HG02610 (cell line): ENCODE measurements around the gene MIPOL1.
"Not testable (repeated sequence)": the region's sequence is repeated elsewhere in the genome, so short reads cannot be mapped to it uniquely, and the experiment has no call there.

ENCODE experiments used
- ATAC-seq: cut with Tn5 transposase; IDR thresholded peaks from one replicate; pipeline ENCODE4 v1.9.1; 2021; ENCODE audit warnings: mild to moderate bottlenecking, moderate library complexity; ENCODE audit not compliant: unreplicated experiment

MIPOL1 gene

GRCh38 chr14:37278636-37279538 lies 81.2 kb downstream of the MIPOL1 start:
- ATAC-seq = no peak

- ATAC-seq = no peak
Observed at GRCh38 chr14:37279818-37280217, 82.1 kb downstream of the MIPOL1 start.

- no peak for ATAC-seq
Observed at GRCh38 chr14:37284760-37285159, 87.0 kb downstream of the MIPOL1 start.

- ATAC-seq = no peak
Observed at GRCh38 chr14:37285220-37285619, 87.5 kb downstream of the MIPOL1 start.

GRCh38 chr14:37289688-37290087 lies 92.0 kb downstream of the MIPOL1 start:
- no peak for ATAC-seq

GRCh38 chr14:37295262-37295661 lies 97.5 kb downstream of the MIPOL1 start:
- ATAC-seq = not testable (repeated sequence)

GRCh38 chr14:37311252-37311651 lies 113.5 kb downstream of the MIPOL1 start:
- no peak for ATAC-seq

- no peak for ATAC-seq
Observed at GRCh38 chr14:37318938-37319337, 121.2 kb downstream of the MIPOL1 start.

GRCh38 chr14:37320106-37320505 lies 122.4 kb downstream of the MIPOL1 start:
- ATAC-seq = no peak

GRCh38 chr14:37325332-37325731 lies 127.6 kb downstream of the MIPOL1 start:
- ATAC-seq = no peak

GRCh38 chr14:37326434-37326833 lies 128.7 kb downstream of the MIPOL1 start:
- ATAC-seq = no peak

GRCh38 chr14:37327933-37328332 lies 130.2 kb downstream of the MIPOL1 start:
- not testable (repeated sequence) for ATAC-seq

GRCh38 chr14:37328673-37329072 lies 130.9 kb downstream of the MIPOL1 start:
- no peak for ATAC-seq

- ATAC-seq = no peak
Observed at GRCh38 chr14:37329189-37330001, 131.7 kb downstream of the MIPOL1 start.

- ATAC-seq = no peak
Observed at GRCh38 chr14:37330910-37331309, 133.2 kb downstream of the MIPOL1 start.

- ATAC-seq = no peak
Observed at GRCh38 chr14:37340353-37340752, 142.6 kb downstream of the MIPOL1 start.

GRCh38 chr14:37343307-37344094 lies 145.8 kb downstream of the MIPOL1 start:
- ATAC-seq = no peak

GRCh38 chr14:37363661-37364060 lies 165.9 kb downstream of the MIPOL1 start:
- no peak for ATAC-seq

GRCh38 chr14:37369425-37369824 lies 171.7 kb downstream of the MIPOL1 start:
- ATAC-seq = no peak

- ATAC-seq = no peak
Observed at GRCh38 chr14:37375566-37375965, 177.8 kb downstream of the MIPOL1 start.
